Suprapubic skin (tissue), 4 donors: ENCODE measurements around the gene AS3MT. TPM values are rescaled to one million over a fixed set of nuclear protein-coding genes. Genes with fewer than 3 reads are reported as not detected.
A peak's percentile ranks its signal among the peaks of the same experiment; 100 is the strongest.
"Not testable (repeated sequence)": the region's sequence is repeated elsewhere in the genome, so short reads cannot be mapped to it uniquely, and the experiment has no call there.

ENCODE experiments used
- DNase-seq, 2 donors: peaks; one replicate each; pipeline ENCODE4 v3.0.0-alpha.2; 2019; ENCODE audit warnings: low spot score in 2 of 2
- H3K27ac ChIP-seq: fragments of 200-600 bp; sonication (generic); one replicate; pipeline ENCODE4 v1.5.1; 2019
- H3K27me3 ChIP-seq: fragments of 200-600 bp; sonication (generic); one replicate; pipeline ENCODE4 v1.5.1; 2019
- H3K36me3 ChIP-seq: fragments of 200-600 bp; sonication (generic); one replicate; pipeline ENCODE4 v1.5.1; 2019
- H3K4me1 ChIP-seq: fragments of 200-600 bp; sonication (generic); one replicate; pipeline ENCODE4 v1.5.1; 2019
- H3K4me3 ChIP-seq: fragments of 200-600 bp; sonication (generic); one replicate; pipeline ENCODE4 v1.5.1; 2019; ENCODE audit warnings: mild to moderate bottlenecking
- H3K9me3 ChIP-seq: fragments of 200-600 bp; sonication (generic); one replicate; pipeline ENCODE4 v1.5.1; 2019
- EP300 ChIP-seq: sonication (generic); formaldehyde crosslinking; IDR thresholded peaks from one replicate; pipeline ENCODE4 v1.6.1; 2017; ENCODE audit warnings: antibody characterized with exemption
- POLR2A ChIP-seq, 2 donors: fragments of 450-650 bp; IDR thresholded peaks; one replicate each; pipeline ENCODE4 v1.6.1; 2017; ENCODE audit warnings: antibody characterized with exemption in 2 of 2, mild to moderate bottlenecking in 2 of 2, moderate library complexity in 2 of 2
- POLR2AphosphoS5 ChIP-seq, 3 donors: sonication (generic); formaldehyde crosslinking; IDR thresholded peaks; one replicate each; pipeline ENCODE4 v1.6.1; 2017; ENCODE audit warnings: antibody characterized with exemption in 3 of 3
- WGBS: methylation state at CpG from one replicate; pipeline ENCODE4 v1.1.5; 2018; 5-methylcytosine and 5-hydroxymethylcytosine counted together
- total RNA-seq, 4 donors: library from RNA; depleted of rRNA; stranded (reverse); fragments of >200 nt; gene quantifications; one replicate each; pipeline ENCODE4 v1.1.0, GENCODE V29; 2016
- TF ChIP-seq, protein P1 (sequence below), 2 donors: fragments of 200-600 bp in 1 of 2; fragments of 450-650 bp in 1 of 2; sonication (generic) in 1 of 2; IDR thresholded peaks; one replicate each; pipeline ENCODE4 v1.5.1; 2016 to 2019; ENCODE audit warnings: antibody characterized with exemption in 2 of 2, mild to moderate bottlenecking in 1 of 2, moderate library complexity in 1 of 2

The AS3MT gene, protein sequence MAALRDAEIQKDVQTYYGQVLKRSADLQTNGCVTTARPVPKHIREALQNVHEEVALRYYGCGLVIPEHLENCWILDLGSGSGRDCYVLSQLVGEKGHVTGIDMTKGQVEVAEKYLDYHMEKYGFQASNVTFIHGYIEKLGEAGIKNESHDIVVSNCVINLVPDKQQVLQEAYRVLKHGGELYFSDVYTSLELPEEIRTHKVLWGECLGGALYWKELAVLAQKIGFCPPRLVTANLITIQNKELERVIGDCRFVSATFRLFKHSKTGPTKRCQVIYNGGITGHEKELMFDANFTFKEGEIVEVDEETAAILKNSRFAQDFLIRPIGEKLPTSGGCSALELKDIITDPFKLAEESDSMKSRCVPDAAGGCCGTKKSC
- total RNA-seq, result 1 to 10 TPM; 1.4 to 4.7 (median 3.6) TPM

DNA sequence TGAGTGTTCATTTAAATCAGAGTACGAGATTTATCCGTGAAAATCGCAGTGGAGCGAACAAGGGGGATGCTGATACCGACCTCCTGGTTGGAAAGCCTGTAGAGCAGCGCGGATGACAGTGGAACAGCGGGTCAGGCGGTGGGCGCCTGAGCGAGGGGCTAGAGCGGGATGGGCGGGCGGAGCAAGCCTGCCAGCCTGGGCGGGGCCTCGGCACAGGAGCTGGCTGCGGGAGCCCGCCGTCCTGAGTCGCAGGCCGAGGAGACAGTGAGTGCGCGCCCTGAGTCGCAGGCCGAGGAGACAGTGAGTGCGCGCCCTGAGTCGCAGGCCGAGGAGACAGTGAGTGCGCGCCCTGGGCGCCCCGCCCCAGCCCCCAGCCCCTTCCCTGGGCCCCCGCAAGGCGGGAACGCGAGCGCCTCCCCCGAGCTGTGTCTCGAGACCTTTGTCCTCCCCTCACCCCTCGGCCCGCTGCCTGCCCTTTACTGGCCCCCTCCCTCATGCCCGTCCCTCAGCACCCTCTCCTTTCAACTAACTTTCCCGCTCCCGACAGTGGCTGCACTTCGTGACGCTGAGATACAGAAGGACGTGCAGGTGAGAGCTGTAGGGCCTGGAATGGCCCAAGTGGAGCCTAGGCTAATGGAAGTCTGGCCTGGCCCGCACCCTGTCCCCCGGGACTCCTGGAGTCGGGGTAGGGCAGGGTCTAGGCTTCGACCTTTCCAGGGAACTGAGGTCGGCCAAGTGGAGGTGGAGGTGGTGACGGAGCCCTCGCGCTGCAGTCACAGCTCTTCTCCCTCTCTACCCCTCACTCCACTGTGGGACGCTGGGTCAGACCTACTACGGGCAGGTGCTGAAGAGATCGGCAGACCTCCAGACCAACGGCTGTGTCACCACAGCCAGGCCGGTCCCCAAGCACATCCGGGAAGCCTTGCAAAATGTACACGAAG is at the start of gene AS3MT:
AS3MT (plus strand) TSS at position 213 of the 941 bp plus-strand sequence; CDS start at position 336, 123 bp downstream.
- H3K36me3 ChIP-seq, result peaks cover 4% of the 10 kb centered on the region
- TF ChIP-seq EP300, result no peak
- TF ChIP-seq POLR2A (IDR thresholded peaks at IDR 0.05), result no peak
- TF ChIP-seq, protein P1, sequence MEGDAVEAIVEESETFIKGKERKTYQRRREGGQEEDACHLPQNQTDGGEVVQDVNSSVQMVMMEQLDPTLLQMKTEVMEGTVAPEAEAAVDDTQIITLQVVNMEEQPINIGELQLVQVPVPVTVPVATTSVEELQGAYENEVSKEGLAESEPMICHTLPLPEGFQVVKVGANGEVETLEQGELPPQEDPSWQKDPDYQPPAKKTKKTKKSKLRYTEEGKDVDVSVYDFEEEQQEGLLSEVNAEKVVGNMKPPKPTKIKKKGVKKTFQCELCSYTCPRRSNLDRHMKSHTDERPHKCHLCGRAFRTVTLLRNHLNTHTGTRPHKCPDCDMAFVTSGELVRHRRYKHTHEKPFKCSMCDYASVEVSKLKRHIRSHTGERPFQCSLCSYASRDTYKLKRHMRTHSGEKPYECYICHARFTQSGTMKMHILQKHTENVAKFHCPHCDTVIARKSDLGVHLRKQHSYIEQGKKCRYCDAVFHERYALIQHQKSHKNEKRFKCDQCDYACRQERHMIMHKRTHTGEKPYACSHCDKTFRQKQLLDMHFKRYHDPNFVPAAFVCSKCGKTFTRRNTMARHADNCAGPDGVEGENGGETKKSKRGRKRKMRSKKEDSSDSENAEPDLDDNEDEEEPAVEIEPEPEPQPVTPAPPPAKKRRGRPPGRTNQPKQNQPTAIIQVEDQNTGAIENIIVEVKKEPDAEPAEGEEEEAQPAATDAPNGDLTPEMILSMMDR (IDR thresholded peaks at IDR 0.05), result no peak
- no peak for TF ChIP-seq POLR2AphosphoS5 (IDR thresholded peaks at IDR 0.05)
- H3K27me3 ChIP-seq, result no peaks in the 10 kb centered on the region
- H3K27ac ChIP-seq, result peak within 1 kb of the TSS; percentile 4
- no peaks in the 10 kb centered on the region for H3K9me3 ChIP-seq
- peak within 1 kb of the TSS; percentile 60 for H3K4me3 ChIP-seq
- H3K4me1 ChIP-seq, result peaks cover 14% of the 10 kb centered on the region
- DNase-seq, result no peak
- WGBS, result under 1% methylated on average over 28 of the region's 63 CpGs

DNA sequence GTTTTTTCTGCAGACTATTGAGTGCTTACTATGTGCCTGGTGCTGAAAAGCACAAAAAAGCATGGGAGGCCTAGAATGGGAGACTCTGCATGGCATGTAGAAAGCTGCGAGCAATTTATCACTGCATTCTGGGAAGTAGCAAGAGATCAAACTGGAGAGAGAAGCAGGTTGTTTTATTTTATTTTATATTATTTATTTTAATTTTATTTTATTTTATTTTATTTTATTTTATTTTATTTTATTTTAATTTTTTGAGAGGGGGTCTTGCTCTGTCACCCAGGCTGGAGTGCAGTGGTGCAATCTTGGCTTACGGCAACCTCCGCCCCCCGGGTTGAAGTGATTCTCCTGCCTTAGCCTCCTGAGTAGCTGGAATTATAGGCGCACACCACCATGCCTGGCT is 49.3 kb upstream of the AS3MT start:
- H3K27me3 ChIP-seq, H3K4me3 ChIP-seq, H3K36me3 ChIP-seq, H3K27ac ChIP-seq, DNase-seq, H3K9me3 ChIP-seq: not testable (repeated sequence)
- H3K4me1 ChIP-seq, result peaks cover 20% of the 10 kb centered on the region
- WGBS, result 94% methylated on average over 5 of the region's 5 CpGs

DNA sequence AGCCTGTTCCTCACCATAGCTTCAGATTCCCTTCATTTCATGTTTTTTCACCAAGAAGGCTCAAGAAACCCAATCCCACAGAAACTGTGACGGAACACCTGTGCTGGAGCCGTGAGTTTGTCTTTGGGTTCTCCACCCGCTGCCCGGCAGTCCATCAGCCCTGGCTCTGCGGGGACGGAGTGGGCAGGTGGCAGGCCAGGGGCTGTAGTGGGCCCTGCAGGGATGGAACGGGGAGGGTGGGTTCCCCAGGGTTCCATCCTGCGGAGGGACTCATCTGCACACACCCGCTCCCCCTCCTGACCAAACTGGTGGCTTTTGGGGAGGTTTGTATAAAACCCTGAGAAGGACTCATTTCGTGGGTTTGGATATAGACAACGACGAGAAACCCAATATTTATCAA is 47.0 kb upstream of the AS3MT start:
- 91% methylated on average over 12 of the region's 12 CpGs for WGBS
- peaks cover 5% of the 10 kb centered on the region for H3K4me1 ChIP-seq

DNA sequence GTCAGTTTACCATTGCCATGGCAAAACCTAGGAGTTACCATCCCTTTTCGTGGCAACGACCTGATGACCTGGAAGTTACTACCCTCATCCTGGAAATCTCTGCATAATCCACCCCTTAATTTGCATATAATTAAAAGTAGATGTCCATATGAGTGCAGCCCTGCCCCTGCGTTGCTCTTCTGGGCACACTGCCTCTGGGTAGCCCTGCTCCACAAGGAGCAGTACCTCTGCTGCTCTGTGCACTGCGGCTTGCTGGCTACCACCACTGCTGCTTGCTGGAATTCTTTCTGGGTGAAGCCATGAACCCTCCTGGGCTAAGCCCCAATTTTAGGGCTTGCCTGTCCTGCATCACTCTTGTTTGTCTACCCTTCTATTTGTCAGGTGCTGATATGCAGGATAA is 44.6 kb upstream of the AS3MT start:
- H3K27me3 ChIP-seq, result no peaks in the 10 kb centered on the region
- TF ChIP-seq EP300 (no peak), POLR2A (IDR thresholded peaks at IDR 0.05) (no peak), POLR2AphosphoS5 (IDR thresholded peaks at IDR 0.05) (no peak)
- TF ChIP-seq, protein P1 (IDR thresholded peaks at IDR 0.05), result no peak
- no peaks in the 10 kb centered on the region for H3K36me3 ChIP-seq
- H3K4me3 ChIP-seq, result no peak overlapping the region
- H3K4me1 ChIP-seq, result no peaks in the 10 kb centered on the region
- no peak for DNase-seq
- WGBS, result 90% methylated on average over 3 of the region's 4 CpGs
- no peaks in the 10 kb centered on the region for H3K9me3 ChIP-seq
- H3K27ac ChIP-seq, result no peak overlapping the region

More for the DNA sequence above, 47.0 kb upstream of the AS3MT start:
- H3K36me3 ChIP-seq, result no peaks in the 10 kb centered on the region
- no peaks in the 10 kb centered on the region for H3K27me3 ChIP-seq
- DNase-seq, result no peak
- no peak overlapping the region for H3K4me3 ChIP-seq
- H3K27ac ChIP-seq, result no peak overlapping the region
- TF ChIP-seq POLR2A (IDR thresholded peaks at IDR 0.05), result no peak
- no peak for TF ChIP-seq POLR2AphosphoS5 (IDR thresholded peaks at IDR 0.05)
- TF ChIP-seq EP300, result no peak
- TF ChIP-seq, protein P1 (IDR thresholded peaks at IDR 0.05), result no peak
- H3K9me3 ChIP-seq, result no peaks in the 10 kb centered on the region

DNA sequence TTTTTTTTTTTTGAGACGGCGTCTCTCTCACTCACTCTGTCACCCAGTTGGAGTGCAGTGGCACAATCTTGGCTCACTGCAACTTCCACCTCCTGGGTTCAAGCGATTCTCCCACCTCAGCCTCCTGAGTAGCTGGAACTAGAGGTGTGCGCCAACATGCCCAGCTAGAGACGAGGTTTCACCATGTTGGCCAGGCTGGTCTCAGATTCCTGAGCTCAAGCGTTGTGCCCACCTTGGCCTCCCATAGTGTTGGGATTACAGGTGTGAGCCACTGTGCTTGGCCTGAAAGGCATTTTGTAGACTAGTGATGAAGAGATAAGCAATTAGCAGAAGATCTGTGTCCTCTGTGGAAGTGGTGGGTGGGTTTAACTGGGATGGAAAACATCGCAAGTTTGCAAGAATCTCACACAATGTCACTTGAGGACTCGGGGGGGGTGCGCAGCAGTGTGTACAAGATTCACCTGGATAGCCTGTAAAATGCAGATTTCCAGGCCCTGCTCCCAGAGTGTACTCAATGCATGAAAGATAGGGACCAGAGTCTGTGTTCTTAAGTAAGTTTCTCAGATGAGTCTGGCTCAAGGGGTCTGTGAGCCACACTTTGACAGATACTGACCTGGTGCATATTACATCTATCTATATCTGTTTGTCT is 43.0 kb upstream of the AS3MT start:
- Histone ChIP-seq H3K36me3 (no peaks in the 10 kb centered on the region), H3K4me1 (no peaks in the 10 kb centered on the region), H3K4me3 (no peak overlapping the region), H3K27me3 (no peaks in the 10 kb centered on the region), H3K27ac (no peak overlapping the region), H3K9me3 (no peaks in the 10 kb centered on the region)
- TF ChIP-seq, protein P1 (IDR thresholded peaks at IDR 0.05), result no peak
- no peak for TF ChIP-seq POLR2A (IDR thresholded peaks at IDR 0.05)
- TF ChIP-seq EP300, result no peak
- no peak for TF ChIP-seq POLR2AphosphoS5 (IDR thresholded peaks at IDR 0.05)
- WGBS, result 98% methylated on average over 9 of the region's 9 CpGs
- no peak for DNase-seq
